Panc1 (cell line): ENCODE results near the gene TTC23.

ENCODE experiments used
- POLR2AphosphoS5 ChIP-seq: IDR thresholded peaks from 2 replicates; pipeline ENCODE4 v1.6.1; 2012; ENCODE audit warnings: mild to moderate bottlenecking, low read depth, low read length, moderate library complexity
- TF ChIP-seq, protein P1 (sequence below): fragments of 450-650 bp; IDR thresholded peaks from 2 replicates; pipeline ENCODE4 v1.5.1; 2017; ENCODE audit warnings: mild to moderate bottlenecking
- TF ChIP-seq, protein P2 (sequence below), 2 experiments: IDR thresholded peaks; 2 replicates each; pipeline ENCODE4 v1.6.1; 2011 to 2012; ENCODE audit warnings: low read depth in 2 of 2, control low read depth in 1 of 2, low read length in 1 of 2, mild to moderate bottlenecking in 1 of 2, moderate library complexity in 1 of 2; ENCODE audit not compliant: insufficient read depth in 1 of 2

DNA sequence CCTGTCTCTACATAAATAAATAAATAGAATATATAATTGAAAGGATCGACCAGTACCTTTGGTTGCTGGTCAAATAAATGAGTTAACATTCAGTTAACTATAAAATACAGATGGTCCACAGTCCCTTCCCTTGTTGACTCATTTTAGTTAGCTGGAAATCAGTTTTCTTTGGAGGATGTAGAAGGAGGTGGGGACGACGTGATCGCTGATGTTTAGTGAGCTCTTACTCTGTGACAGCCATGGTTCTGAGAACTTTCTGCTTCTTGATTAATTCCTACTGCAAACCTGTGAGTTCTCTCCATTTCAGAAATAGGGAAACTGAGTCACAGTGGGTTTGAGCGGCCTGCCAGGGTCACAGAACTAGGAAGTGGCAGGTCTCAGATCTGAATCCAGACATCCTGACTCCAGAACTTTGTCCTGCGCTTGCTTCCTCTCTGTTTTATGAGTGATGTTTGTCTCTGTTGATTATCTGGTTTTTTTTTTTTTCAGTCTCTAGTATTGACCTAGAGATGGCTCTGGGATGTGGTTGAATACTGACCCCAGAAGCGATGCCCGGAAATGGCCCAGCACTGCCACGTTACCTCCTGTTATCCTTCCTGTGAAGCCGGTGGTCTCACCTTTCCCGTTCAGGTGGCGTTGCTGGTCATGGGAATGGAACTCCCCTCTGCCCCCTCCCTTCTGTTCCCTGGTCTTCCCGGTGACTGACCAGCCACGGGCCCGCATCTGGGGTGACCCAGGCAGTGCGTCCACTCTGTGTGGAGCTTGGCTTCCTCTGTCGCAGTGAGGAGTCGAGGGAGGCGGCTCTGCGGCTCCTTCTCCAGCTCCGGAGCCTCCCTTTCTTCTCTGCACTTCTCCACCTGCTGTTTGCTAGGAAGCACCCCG is 126.3 kb downstream of the TTC23 start:
- TF ChIP-seq, protein P1, sequence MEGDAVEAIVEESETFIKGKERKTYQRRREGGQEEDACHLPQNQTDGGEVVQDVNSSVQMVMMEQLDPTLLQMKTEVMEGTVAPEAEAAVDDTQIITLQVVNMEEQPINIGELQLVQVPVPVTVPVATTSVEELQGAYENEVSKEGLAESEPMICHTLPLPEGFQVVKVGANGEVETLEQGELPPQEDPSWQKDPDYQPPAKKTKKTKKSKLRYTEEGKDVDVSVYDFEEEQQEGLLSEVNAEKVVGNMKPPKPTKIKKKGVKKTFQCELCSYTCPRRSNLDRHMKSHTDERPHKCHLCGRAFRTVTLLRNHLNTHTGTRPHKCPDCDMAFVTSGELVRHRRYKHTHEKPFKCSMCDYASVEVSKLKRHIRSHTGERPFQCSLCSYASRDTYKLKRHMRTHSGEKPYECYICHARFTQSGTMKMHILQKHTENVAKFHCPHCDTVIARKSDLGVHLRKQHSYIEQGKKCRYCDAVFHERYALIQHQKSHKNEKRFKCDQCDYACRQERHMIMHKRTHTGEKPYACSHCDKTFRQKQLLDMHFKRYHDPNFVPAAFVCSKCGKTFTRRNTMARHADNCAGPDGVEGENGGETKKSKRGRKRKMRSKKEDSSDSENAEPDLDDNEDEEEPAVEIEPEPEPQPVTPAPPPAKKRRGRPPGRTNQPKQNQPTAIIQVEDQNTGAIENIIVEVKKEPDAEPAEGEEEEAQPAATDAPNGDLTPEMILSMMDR = no peak
- TF ChIP-seq POLR2AphosphoS5 = no peak
- TF ChIP-seq, protein P2, sequence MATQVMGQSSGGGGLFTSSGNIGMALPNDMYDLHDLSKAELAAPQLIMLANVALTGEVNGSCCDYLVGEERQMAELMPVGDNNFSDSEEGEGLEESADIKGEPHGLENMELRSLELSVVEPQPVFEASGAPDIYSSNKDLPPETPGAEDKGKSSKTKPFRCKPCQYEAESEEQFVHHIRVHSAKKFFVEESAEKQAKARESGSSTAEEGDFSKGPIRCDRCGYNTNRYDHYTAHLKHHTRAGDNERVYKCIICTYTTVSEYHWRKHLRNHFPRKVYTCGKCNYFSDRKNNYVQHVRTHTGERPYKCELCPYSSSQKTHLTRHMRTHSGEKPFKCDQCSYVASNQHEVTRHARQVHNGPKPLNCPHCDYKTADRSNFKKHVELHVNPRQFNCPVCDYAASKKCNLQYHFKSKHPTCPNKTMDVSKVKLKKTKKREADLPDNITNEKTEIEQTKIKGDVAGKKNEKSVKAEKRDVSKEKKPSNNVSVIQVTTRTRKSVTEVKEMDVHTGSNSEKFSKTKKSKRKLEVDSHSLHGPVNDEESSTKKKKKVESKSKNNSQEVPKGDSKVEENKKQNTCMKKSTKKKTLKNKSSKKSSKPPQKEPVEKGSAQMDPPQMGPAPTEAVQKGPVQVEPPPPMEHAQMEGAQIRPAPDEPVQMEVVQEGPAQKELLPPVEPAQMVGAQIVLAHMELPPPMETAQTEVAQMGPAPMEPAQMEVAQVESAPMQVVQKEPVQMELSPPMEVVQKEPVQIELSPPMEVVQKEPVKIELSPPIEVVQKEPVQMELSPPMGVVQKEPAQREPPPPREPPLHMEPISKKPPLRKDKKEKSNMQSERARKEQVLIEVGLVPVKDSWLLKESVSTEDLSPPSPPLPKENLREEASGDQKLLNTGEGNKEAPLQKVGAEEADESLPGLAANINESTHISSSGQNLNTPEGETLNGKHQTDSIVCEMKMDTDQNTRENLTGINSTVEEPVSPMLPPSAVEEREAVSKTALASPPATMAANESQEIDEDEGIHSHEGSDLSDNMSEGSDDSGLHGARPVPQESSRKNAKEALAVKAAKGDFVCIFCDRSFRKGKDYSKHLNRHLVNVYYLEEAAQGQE (IDR thresholded peaks at IDR 0.05; ENCODE audit: insufficient read depth in 1 of 2, low read depth in 2 of 2, low read length in 1 of 2) = no peak
